Measurements from ENCODE around the gene ZNF143.

- TF ChIP-seq POLR2A (IDR thresholded peaks at IDR 0.05) (peak in 1 of 2 donors; percentile 5), CTCF (IDR thresholded peaks at IDR 0.05) (no peak), POLR2AphosphoS5 (IDR thresholded peaks at IDR 0.05; ENCODE audit: insufficient read depth in 1 of 2, low read depth in 1 of 2) (peak; percentile 42 to 98)
Measured at GRCh38 chr11:9565822-9566560, 105.2 kb downstream of the ZNF143 start.

Measured in vagina (tissue), 2 donors.